NT2/D1 (cell line): ENCODE measurements around the gene PRKAR1A.

Experiments used
- DNase-seq: peaks from one replicate; pipeline ENCODE4 v3.0.0-alpha.2; 2011; ENCODE audit warnings: low read depth, low spot score
- H3K27me3 ChIP-seq: 2 replicates; pipeline ENCODE4 v1.6.0; 2011; ENCODE audit warnings: mild to moderate bottlenecking; ENCODE audit not compliant: insufficient read length, insufficient read depth
- H3K36me3 ChIP-seq: 2 replicates; pipeline ENCODE4 v1.6.1; 2011; ENCODE audit warnings: mild to moderate bottlenecking, low read length, mixed read lengths; ENCODE audit not compliant: insufficient read depth, insufficient read length
- H3K4me1 ChIP-seq: 2 replicates; pipeline ENCODE4 v1.5.1; 2011; ENCODE audit not compliant: insufficient read depth, insufficient read length
- H3K4me3 ChIP-seq: 2 replicates; pipeline ENCODE4 v1.5.1; 2011; ENCODE audit warnings: low read depth; ENCODE audit not compliant: insufficient read length
- H3K9ac ChIP-seq: 2 replicates; pipeline ENCODE4 v1.6.0; 2011; ENCODE audit warnings: low read depth; ENCODE audit not compliant: insufficient read length
- H3K9me3 ChIP-seq: 2 replicates; pipeline ENCODE4 v1.5.1; 2011; ENCODE audit warnings: mild to moderate bottlenecking, low read length; ENCODE audit not compliant: insufficient read depth
- SUZ12 ChIP-seq: IDR thresholded peaks from 2 replicates; pipeline ENCODE4 v1.6.1; 2011; ENCODE audit not compliant: insufficient read length, insufficient read depth; ENCODE audit errors: extremely low read depth
- YY1 ChIP-seq: IDR thresholded peaks from 2 replicates; pipeline ENCODE4 v1.6.1; 2011; ENCODE audit not compliant: insufficient read length, insufficient read depth
- ZNF274 ChIP-seq: IDR thresholded peaks from 2 replicates; pipeline ENCODE4 v1.6.1; 2011; ENCODE audit warnings: mild to moderate bottlenecking, low read depth, low read length

Gene PRKAR1A

DNA sequence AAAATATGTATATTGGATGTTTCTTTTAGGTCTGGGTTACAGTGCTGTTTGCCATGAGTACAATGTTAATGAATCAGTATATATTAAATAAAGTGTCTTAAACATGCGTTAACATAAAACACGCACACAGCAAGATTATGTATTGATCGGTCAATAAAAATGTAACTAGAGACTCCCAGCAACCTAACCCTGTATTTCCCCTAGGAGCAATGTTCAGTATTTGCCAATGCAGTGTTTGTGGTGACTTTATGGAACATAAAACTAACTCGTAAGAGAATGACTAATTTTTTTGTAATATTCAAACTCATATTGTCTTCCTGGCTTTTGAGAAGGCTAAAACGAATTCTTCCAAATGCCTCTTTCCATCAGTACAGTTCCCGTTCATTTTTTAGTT is 22.5 kb downstream of the PRKAR1A start:
- TF ChIP-seq SUZ12, result no peak
- no peak for TF ChIP-seq YY1
- no peak for TF ChIP-seq ZNF274
- Histone ChIP-seq H3K9ac (no peak overlapping the region), H3K9me3 (no peaks in the 10 kb centered on the region), H3K4me1 (no peaks in the 10 kb centered on the region), H3K4me3 (no peak overlapping the region), H3K36me3 (peaks cover 90% of the 10 kb centered on the region), H3K27me3 (no peaks in the 10 kb centered on the region)
- no peak for DNase-seq

DNA sequence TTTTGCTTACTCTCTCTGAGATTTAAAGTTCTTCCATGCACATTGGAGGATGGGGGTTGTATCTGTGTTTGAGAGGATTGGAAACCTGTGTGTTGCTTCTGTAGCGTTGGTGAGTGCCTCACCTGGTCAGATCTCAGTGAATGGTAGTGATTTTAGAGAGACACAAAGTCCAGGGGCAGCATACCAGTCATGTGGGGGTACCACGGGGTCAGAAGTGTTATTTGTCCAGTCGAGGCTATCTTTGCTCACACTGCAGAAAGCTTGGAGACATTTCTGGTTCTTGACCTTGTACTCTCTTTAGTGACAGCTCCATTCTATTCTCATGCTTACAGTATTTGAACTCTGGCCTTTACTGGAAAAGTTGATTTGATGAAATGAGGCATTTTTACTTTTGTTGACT is 23.7 kb downstream of the PRKAR1A start:
- Histone ChIP-seq H3K4me3 (no peak overlapping the region), H3K27me3 (no peaks in the 10 kb centered on the region), H3K4me1 (no peaks in the 10 kb centered on the region), H3K9ac (no peak overlapping the region), H3K9me3 (no peaks in the 10 kb centered on the region), H3K36me3 (peaks cover 88% of the 10 kb centered on the region)
- TF ChIP-seq SUZ12 (no peak), ZNF274 (no peak)
- no peak for DNase-seq

- H3K9ac ChIP-seq, result no peak overlapping the region
- H3K36me3 ChIP-seq, result peaks cover 54% of the 10 kb centered on the region
- no peaks in the 10 kb centered on the region for H3K27me3 ChIP-seq
- no peak for DNase-seq
- no peak overlapping the region for H3K4me3 ChIP-seq
- TF ChIP-seq SUZ12 (no peak), ZNF274 (no peak), YY1 (no peak)
- no peaks in the 10 kb centered on the region for H3K4me1 ChIP-seq
- H3K9me3 ChIP-seq, result no peaks in the 10 kb centered on the region
These were observed 27.6 kb downstream of the PRKAR1A start for GRCh38 chr17:68539548-68540467.

GRCh38 chr17:68540981-68541380 is 28.8 kb downstream of the PRKAR1A start:
- Histone ChIP-seq H3K4me1 (no peaks in the 10 kb centered on the region), H3K36me3 (peaks cover 42% of the 10 kb centered on the region), H3K4me3 (no peak overlapping the region), H3K9me3 (no peaks in the 10 kb centered on the region), H3K27me3 (no peaks in the 10 kb centered on the region), H3K9ac (no peak overlapping the region)
- TF ChIP-seq ZNF274 (no peak), YY1 (no peak), SUZ12 (no peak)
- no peak for DNase-seq

DNA sequence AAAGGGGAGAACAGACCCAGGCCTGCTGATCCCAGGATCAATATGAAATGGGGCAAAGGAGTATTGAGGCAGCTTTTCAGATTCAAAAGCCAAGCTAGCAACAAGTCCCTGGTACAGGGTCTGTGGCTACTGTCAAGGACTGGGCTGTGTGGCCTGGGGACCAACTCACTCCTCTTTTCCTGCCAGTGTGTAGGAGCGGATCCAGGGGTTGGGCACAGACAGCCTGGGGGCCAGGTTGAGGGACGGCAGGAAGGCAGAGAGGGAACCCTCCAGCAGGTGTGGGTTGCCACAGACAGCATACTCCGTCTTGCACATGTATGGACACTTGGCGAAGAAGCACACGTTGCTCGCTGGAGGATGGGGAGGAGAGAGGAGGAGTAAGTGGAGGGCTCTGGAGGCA is 29.6 kb downstream of the PRKAR1A start:
- H3K9me3 ChIP-seq, result no peaks in the 10 kb centered on the region
- H3K36me3 ChIP-seq, result peaks cover 36% of the 10 kb centered on the region
- H3K4me3 ChIP-seq, result no peak overlapping the region
- H3K27me3 ChIP-seq, result no peaks in the 10 kb centered on the region
- H3K9ac ChIP-seq, result no peak overlapping the region
- no peaks in the 10 kb centered on the region for H3K4me1 ChIP-seq
- DNase-seq, result no peak
- TF ChIP-seq YY1, result no peak
- TF ChIP-seq ZNF274, result no peak
- no peak for TF ChIP-seq SUZ12

DNA sequence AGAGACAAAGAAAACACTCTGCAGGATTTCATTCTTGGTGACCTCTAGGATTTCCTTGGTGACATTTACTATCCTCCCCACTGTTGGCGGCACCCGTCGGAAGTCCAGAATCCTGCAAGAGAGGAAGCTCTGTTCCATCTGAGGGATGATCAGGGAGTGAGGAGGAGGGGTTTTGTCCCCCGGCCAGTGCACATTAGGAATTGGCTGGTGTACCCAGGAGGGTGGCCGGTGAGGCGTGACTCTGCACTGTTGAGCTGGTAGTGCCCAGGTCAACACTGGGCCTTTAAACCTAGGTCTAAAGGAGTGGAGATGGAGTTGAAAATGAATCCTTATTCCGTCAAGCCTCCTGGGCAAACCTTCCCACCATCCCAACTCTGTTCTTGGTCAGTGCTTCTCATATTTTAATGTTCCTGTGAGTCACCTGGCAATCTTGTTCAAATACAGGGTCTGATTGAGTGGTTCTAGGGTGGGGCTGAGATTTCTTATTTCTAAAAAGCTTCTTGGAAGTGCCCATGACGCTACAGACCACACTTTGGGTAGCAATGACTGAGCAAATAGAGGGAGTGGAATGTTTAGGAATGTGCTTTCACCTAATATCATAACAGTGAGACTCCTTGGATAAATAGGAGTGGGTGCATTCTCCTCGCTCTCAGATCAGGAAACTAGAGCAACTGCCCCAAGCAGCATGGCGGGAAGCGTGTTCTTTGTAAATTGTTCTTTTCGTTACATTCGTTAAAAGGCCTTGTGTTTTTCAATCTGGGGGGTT is 30.7 kb downstream of the PRKAR1A start:
- no peaks in the 10 kb centered on the region for H3K4me1 ChIP-seq
- TF ChIP-seq SUZ12 (no peak), YY1 (no peak), ZNF274 (no peak)
- H3K9me3 ChIP-seq, result no peaks in the 10 kb centered on the region
- no peaks in the 10 kb centered on the region for H3K27me3 ChIP-seq
- no peak overlapping the region for H3K4me3 ChIP-seq
- no peak overlapping the region for H3K9ac ChIP-seq
- peaks cover 25% of the 10 kb centered on the region for H3K36me3 ChIP-seq
- DNase-seq, result no peak

- no peak overlapping the region for H3K4me3 ChIP-seq
These were observed 32.1 kb downstream of the PRKAR1A start for GRCh38 chr17:68544111-68544915.

More at GRCh38 chr17:68544111-68544915, 32.1 kb downstream of the PRKAR1A start:
- peaks cover 14% of the 10 kb centered on the region for H3K36me3 ChIP-seq
- no peak for TF ChIP-seq SUZ12
- TF ChIP-seq ZNF274, result no peak
- TF ChIP-seq YY1, result no peak
- H3K4me1 ChIP-seq, result no peaks in the 10 kb centered on the region
- DNase-seq, result no peak
- no peak overlapping the region for H3K9ac ChIP-seq
- no peaks in the 10 kb centered on the region for H3K27me3 ChIP-seq
- H3K9me3 ChIP-seq, result no peaks in the 10 kb centered on the region
